Endothelial cell of umbilical vein (primary cell): ENCODE data around the gene PAX6. TPM values are rescaled to one million over a fixed set of nuclear protein-coding genes. Genes with fewer than 3 reads are reported as not detected.

Source experiments
- BruUV-seq: library from RNA; stranded (reverse); fragments of 400-500 nt; replicated peaks from 2 replicates; lab custom pipeline; 2021; lab: Mats Ljungman, UMichigan
- CTCF ChIA-PET: fragments of 300-600, 350-600 bp; sonication (Branson Sonifier 250); formaldehyde crosslinking; loops from one replicate; lab custom pipeline; 2021; ENCODE audit warnings: antibody characterized with exemption, inconsistent platforms; lab: Charles Lee
- POLR2A ChIA-PET: fragments of 300-600, 350-600 bp; sonication (Branson Sonifier 250); formaldehyde crosslinking; loops from one replicate; lab custom pipeline; 2021; ENCODE audit warnings: antibody characterized with exemption, inconsistent platforms; lab: Charles Lee
- DNase-seq: peaks from one replicate; pipeline ENCODE4 v3.0.0-alpha.2; 2011; ENCODE audit warnings: low read depth, low spot score
- FAIRE-seq: peaks from 2 replicates; lab custom pipeline; 2011; peaks lifted over from hg19 to GRCh38; lab: Jason Lieb, UNC
- H2AFZ ChIP-seq: 2 replicates; pipeline ENCODE4 v1.6.0; 2012; ENCODE audit warnings: low read depth, low read length, control low read depth, inconsistent platforms
- H3K27ac ChIP-seq: 2 replicates; pipeline ENCODE4 v1.5.1; 2011; ENCODE audit warnings: low read depth, mild to moderate bottlenecking, control low read depth, low read length, moderate library complexity; ENCODE audit not compliant: insufficient read depth
- H3K27me3 ChIP-seq, 2 experiments: 2 replicates each; pipeline versions ENCODE4 v1.6.0 to v1.6.1; 2011; ENCODE audit warnings: low read length in 2 of 2, mixed read lengths in 1 of 2; ENCODE audit not compliant: control insufficient read depth in 2 of 2, insufficient read depth in 2 of 2
- H3K36me3 ChIP-seq, 2 experiments: 2 replicates in 1 of 2; 3 replicates in 1 of 2; pipeline ENCODE4 v1.5.1; 2011; ENCODE audit warnings: low read length in 2 of 2, mild to moderate bottlenecking in 1 of 2, moderate library complexity in 1 of 2; ENCODE audit not compliant: control insufficient read depth in 2 of 2, insufficient read depth in 2 of 2; ENCODE audit errors: extremely low read depth in 1 of 2
- H3K4me1 ChIP-seq: 3 replicates; pipeline ENCODE4 v1.5.1; 2011; ENCODE audit warnings: mild to moderate bottlenecking, low read length; ENCODE audit not compliant: control insufficient read depth, insufficient read depth; ENCODE audit errors: extremely low read depth
- H3K4me2 ChIP-seq: 2 replicates; pipeline ENCODE4 v1.6.1; 2011; ENCODE audit warnings: low read length, control low read depth, mixed read lengths; ENCODE audit not compliant: insufficient read depth
- H3K4me3 ChIP-seq, 3 experiments: fragments of 200-600 bp in 1 of 3; sonication (generic), shearing (Covaris generic) in 1 of 3; replicated peaks in 1 of 3; 2 replicates each; pipeline ENCODE4 v1.5.1; 2011 to 2016; ENCODE audit warnings: control low read depth in 3 of 3, low read length in 3 of 3, mild to moderate bottlenecking in 2 of 3, inconsistent platforms in 1 of 3, low read depth in 1 of 3, moderate library complexity in 1 of 3; ENCODE audit not compliant: insufficient read depth in 1 of 3
- H3K79me2 ChIP-seq: 2 replicates; pipeline ENCODE4 v1.6.0; 2012; ENCODE audit warnings: low read length, inconsistent platforms; ENCODE audit not compliant: control insufficient read depth, insufficient read depth
- H3K9ac ChIP-seq: replicated peaks from 2 replicates; pipeline ENCODE3; 2011; ENCODE audit warnings: low read length, control low read depth; ENCODE audit not compliant: insufficient read depth; ENCODE audit errors: extremely low read depth
- H3K9me1 ChIP-seq: replicated peaks from 3 replicates; pipeline ENCODE4 v1.6.0; 2011; ENCODE audit warnings: mild to moderate bottlenecking, low read length; ENCODE audit not compliant: control insufficient read depth, insufficient read depth; ENCODE audit errors: extremely low read depth
- H3K9me3 ChIP-seq: replicated peaks from 2 replicates; pipeline ENCODE4 v1.5.1; 2012; ENCODE audit warnings: low read length, inconsistent platforms; ENCODE audit not compliant: control insufficient read depth, insufficient read depth
- H4K20me1 ChIP-seq: replicated peaks from 2 replicates; pipeline ENCODE3; 2011; ENCODE audit warnings: mild to moderate bottlenecking, low read length; ENCODE audit not compliant: control insufficient read depth, insufficient read depth; ENCODE audit errors: extremely low read depth
- CTCF ChIP-seq, 2 donors: IDR thresholded peaks; 1 replicate in 1 of 2; 2 replicates in 1 of 2; pipeline ENCODE4 v1.5.1; 2011; ENCODE audit warnings: low read length in 2 of 2, mild to moderate bottlenecking in 2 of 2, moderate library complexity in 2 of 2, control low read depth in 1 of 2, inconsistent platforms in 1 of 2, low read depth in 1 of 2; ENCODE audit not compliant: insufficient read depth in 1 of 2; ENCODE audit errors: extremely low read depth in 1 of 2
- EZH2 ChIP-seq: IDR thresholded peaks from 2 replicates; pipeline ENCODE4 v1.6.1; 2012; ENCODE audit warnings: borderline replicate concordance, low read depth, mild to moderate bottlenecking, moderate library complexity, low read length, inconsistent platforms; ENCODE audit not compliant: severe bottlenecking
- FOS ChIP-seq: IDR thresholded peaks from 2 replicates; pipeline ENCODE4 v1.6.1; 2011; ENCODE audit warnings: mild to moderate bottlenecking, low read length, moderate library complexity, borderline replicate concordance; ENCODE audit not compliant: insufficient read depth
- GATA2 ChIP-seq: IDR thresholded peaks from 2 replicates; pipeline ENCODE4 v1.7.0; 2011; ENCODE audit warnings: low read depth, mild to moderate bottlenecking, moderate library complexity, mixed read lengths, low read length; ENCODE audit not compliant: insufficient read length, insufficient read depth
- JUN ChIP-seq: IDR thresholded peaks from 2 replicates; pipeline ENCODE4 v1.6.1; 2011; ENCODE audit warnings: borderline replicate concordance, low read depth; ENCODE audit not compliant: insufficient read length, insufficient read depth
- MAX ChIP-seq: IDR thresholded peaks from 2 replicates; pipeline ENCODE4 v1.6.1; 2011; ENCODE audit not compliant: insufficient read depth, insufficient read length
- MYC ChIP-seq: IDR thresholded peaks from one replicate; pipeline ENCODE4 v1.6.1; 2011; ENCODE audit warnings: mild to moderate bottlenecking, low read depth, low read length
- POLR2A ChIP-seq: IDR thresholded peaks from 2 replicates; pipeline ENCODE4 v1.6.1; 2012; ENCODE audit warnings: low read depth, mild to moderate bottlenecking, control low read depth, low read length
- POLR2AphosphoS5 ChIP-seq: IDR thresholded peaks from 2 replicates; pipeline ENCODE4 v1.6.1; 2012; ENCODE audit warnings: low read depth, mild to moderate bottlenecking, control low read depth, low read length, moderate library complexity; ENCODE audit not compliant: insufficient read depth
- dilution Hi-C: fragments of 300-500 bp; cut with MboI; formaldehyde crosslinking; loops from one replicate; pipeline ENCODE4 v1.15.0; 2019; ENCODE audit warnings: low sequenced_read_pairs; ENCODE audit not compliant: extremely low pct_ligation_motif_present
- intact Hi-C: fragments of 100-400 bp; cut with micrococcal nuclease; formaldehyde crosslinking; loops from one replicate; pipeline ENCODE4 v1.10.0; 2022
- polyA plus RNA-seq, 4 experiments: library from polyadenylated mRNA; depleted of rRNA in 3 of 4; stranded (reverse) in 3 of 4; unstranded in 1 of 4; fragments of >200 nt; gene quantifications; 2 replicates each; pipeline versions ENCODE4 v1.2.1 to v1.2.3, GENCODE V29; 2011 to 2012; ENCODE audit warnings: missing spikeins in 1 of 4
- total RNA-seq: library from RNA; stranded (reverse); gene quantifications from 2 replicates; pipeline ENCODE4 v1.2.3, GENCODE V29; 2021

Gene PAX6
- total and polyA plus RNA-seq, 2 donors (not counting 3 experiments of a cell fraction or from before 2014, with no cell fraction given), result not detected

DNA sequence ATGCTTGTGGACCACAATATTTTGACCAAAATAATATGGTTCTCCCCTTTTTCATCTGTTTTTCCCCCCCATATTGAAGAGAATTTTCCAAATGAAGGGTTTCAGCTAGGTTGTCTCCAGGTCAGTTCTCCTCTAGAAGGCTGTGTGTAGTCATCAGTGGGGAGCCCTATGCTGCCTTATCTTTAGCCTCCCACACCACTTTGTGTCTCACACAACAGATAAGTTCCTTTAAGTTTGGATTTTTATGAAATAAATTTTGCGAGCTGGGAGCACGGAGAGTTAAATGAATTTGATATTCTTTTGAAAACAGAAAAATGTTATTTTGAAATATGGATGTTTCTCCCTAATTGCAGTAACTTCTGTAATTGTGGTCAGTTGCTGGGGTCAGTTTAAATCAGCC, 28.9 kb downstream of the PAX6 start:
- H3K27me3 ChIP-seq, result no peaks in the 10 kb centered on the region
- H3K9ac ChIP-seq, result no peak overlapping the region
- H3K9me3 ChIP-seq, result no peaks in the 10 kb centered on the region
- H3K27ac ChIP-seq, result no peak overlapping the region
- TF ChIP-seq GATA2 (no peak), POLR2A (no peak), POLR2AphosphoS5 (no peak), MYC (no peak), EZH2 (no peak), JUN (no peak), MAX (no peak), CTCF (IDR thresholded peaks at IDR 0.05; ENCODE audit: extremely low read depth in 1 of 2, insufficient read depth in 1 of 2, low read depth in 1 of 2, low read length in 2 of 2) (no peak), FOS (no peak)
- intact Hi-C loops, result no loop called here
- FAIRE-seq (no peak), DNase-seq (no peak)
- no TSS peak for BruUV-seq
- no peaks in the 10 kb centered on the region for H4K20me1 ChIP-seq
- no peak overlapping the region for H3K4me2 ChIP-seq
- POLR2A ChIA-PET, result no interaction called here
- CTCF ChIA-PET, result no interaction called here
- no peak overlapping the region for H2AFZ ChIP-seq
- no peaks in the 10 kb centered on the region for H3K36me3 ChIP-seq
- no peak overlapping the region for H3K4me3 ChIP-seq
- H3K9me1 ChIP-seq, result no peaks in the 10 kb centered on the region
- dilution Hi-C loops, result no loop called here
- no peaks in the 10 kb centered on the region for H3K4me1 ChIP-seq
- no peaks in the 10 kb centered on the region for H3K79me2 ChIP-seq
